Activated T-helper 1 cell treated with anti-CD3 and anti-CD28 coated beads, Interleukin-2, amount 50 U/mL, for 16 hours (primary cell): ENCODE results near the gene PPP1CB.

Experiments used
- DNase-seq, 2 donors: peaks; one replicate each; pipeline ENCODE4 v3.0.0-alpha.2; 2020; ENCODE audit warnings: low read depth in 1 of 2, low spot score in 1 of 2

PPP1CB gene

GRCh38 chr2:28745225-28745624 is 6.4 kb upstream of the PPP1CB start:
- DNase-seq: no peak

GRCh38 chr2:28745876-28746275 is 5.8 kb upstream of the PPP1CB start:
- DNase-seq: no peak

GRCh38 chr2:28746429-28747111 is 5.1 kb upstream of the PPP1CB start:
- no peak for DNase-seq

GRCh38 chr2:28747714-28748113 is 3.9 kb upstream of the PPP1CB start:
- DNase-seq: no peak

GRCh38 chr2:28748176-28748575 is 3.5 kb upstream of the PPP1CB start:
- no peak for DNase-seq

- DNase-seq: no peak
These were observed 2.7 kb upstream of the PPP1CB start for GRCh38 chr2:28748941-28749340.

- DNase-seq: no peak
These were observed 2.1 kb upstream of the PPP1CB start for GRCh38 chr2:28749526-28749925.

GRCh38 chr2:28750316-28751251 is 1.0 kb upstream of the PPP1CB start:
- no peak for DNase-seq

- peak in 1 of 2 donors; percentile 11 for DNase-seq
These were observed 463 bp downstream of the PPP1CB start for GRCh38 chr2:28751956-28752630.

- DNase-seq: no peak
These were observed 1.2 kb downstream of the PPP1CB start for GRCh38 chr2:28752631-28753376.

GRCh38 chr2:28754321-28754720 is 2.7 kb downstream of the PPP1CB start:
- no peak for DNase-seq

GRCh38 chr2:28755421-28755820 is 3.8 kb downstream of the PPP1CB start:
- no peak for DNase-seq

GRCh38 chr2:28758459-28758858 is 6.8 kb downstream of the PPP1CB start:
- no peak for DNase-seq

GRCh38 chr2:28761420-28761819 is 9.8 kb downstream of the PPP1CB start:
- DNase-seq: no peak

- no peak for DNase-seq
These were observed 13.5 kb downstream of the PPP1CB start for GRCh38 chr2:28764909-28765711.

GRCh38 chr2:28766070-28766469 is 14.4 kb downstream of the PPP1CB start:
- no peak for DNase-seq

GRCh38 chr2:28767337-28767736 is 15.7 kb downstream of the PPP1CB start:
- no peak for DNase-seq

- DNase-seq: no peak
These were observed 16.8 kb downstream of the PPP1CB start for GRCh38 chr2:28768422-28768821.

- no peak for DNase-seq
These were observed 17.3 kb downstream of the PPP1CB start for GRCh38 chr2:28768952-28769351.

GRCh38 chr2:28772351-28772750 is 20.7 kb downstream of the PPP1CB start:
- no peak for DNase-seq
